Central memory CD8-positive, alpha-beta T cell (primary cell): ENCODE data around the gene PTPN2.
A peak's percentile ranks its signal among the peaks of the same experiment; 100 is the strongest.

Experiments used
- ATAC-seq: fragments of 150-1000 bp; cut with Tn5 transposase; replicated peaks from 2 replicates; pipeline ENCODE4 v1.10.0; 2022; ENCODE audit warnings: mild to moderate bottlenecking, moderate FRiP score, moderate number of reproducible peaks; ENCODE audit not compliant: poor library complexity, severe bottlenecking; ENCODE audit errors: extremely low read depth
- DNase-seq, 2 donors: peaks; one replicate each; pipeline ENCODE4 v3.0.0; 2021; ENCODE audit warnings: low spot score in 2 of 2
- H3K27ac Mint-ChIP-seq: one replicate; pipeline ENCODE4 v1.8.0; 2022; ENCODE audit warnings: low read depth, mild to moderate bottlenecking, moderate library complexity, mixed read lengths
- H3K27me3 Mint-ChIP-seq: one replicate; pipeline ENCODE4 v1.8.0; 2022; ENCODE audit warnings: mixed read lengths
- H3K36me3 Mint-ChIP-seq: one replicate; pipeline ENCODE4 v1.8.0; 2022; ENCODE audit warnings: mild to moderate bottlenecking, moderate library complexity, mixed read lengths; ENCODE audit not compliant: insufficient read depth
- H3K4me1 Mint-ChIP-seq: one replicate; pipeline ENCODE4 v1.8.0; 2022; ENCODE audit warnings: mixed read lengths
- H3K4me3 Mint-ChIP-seq: one replicate; pipeline ENCODE4 v1.8.0; 2022; ENCODE audit warnings: mild to moderate bottlenecking, moderate library complexity, mixed read lengths
- H3K9me3 Mint-ChIP-seq: one replicate; pipeline ENCODE4 v1.8.0; 2022; ENCODE audit warnings: mixed read lengths

The PTPN2 gene

DNA sequence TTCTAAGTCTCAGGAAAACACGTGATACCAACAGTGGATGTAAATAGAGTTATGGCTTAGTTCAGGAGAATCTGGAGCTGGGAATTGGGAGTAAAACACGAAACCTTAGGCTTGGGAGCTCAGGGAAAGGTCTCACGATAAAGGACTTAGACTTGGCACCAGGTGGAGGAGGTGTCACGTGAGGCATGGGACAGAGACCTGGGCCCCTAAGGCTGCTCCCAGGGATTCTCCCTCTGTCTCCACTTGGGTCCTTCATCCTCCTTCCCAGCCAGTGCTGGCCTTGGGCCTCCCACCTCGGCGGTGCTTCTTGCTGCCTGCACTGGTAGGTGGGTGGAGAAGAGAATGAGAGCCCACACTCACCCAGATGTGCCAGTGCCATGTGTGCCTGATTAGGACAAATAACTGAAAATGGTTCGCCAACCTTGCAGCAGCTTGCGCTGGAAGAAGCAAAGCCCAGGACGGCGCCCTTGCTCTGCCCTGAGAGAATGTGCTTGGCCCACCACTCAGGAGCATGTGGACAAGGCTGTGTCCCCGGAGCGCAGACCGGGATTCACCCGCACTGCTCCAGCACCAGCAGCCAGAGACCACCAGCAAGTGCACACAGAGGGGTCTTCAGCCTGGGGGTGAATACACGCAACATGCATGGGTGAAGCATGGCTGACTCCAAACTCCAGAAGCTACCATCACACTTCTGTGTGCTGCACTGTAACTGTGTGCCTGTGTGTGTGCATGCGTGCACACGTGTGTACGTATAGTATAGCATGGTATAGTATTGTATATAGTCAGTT is 133.1 kb downstream of the PTPN2 start:
- DNase-seq (no peak), ATAC-seq (no peak)
- H3K9me3 Mint-ChIP-seq = no peaks in the 10 kb centered on the region
- no peak overlapping the region for H3K27ac Mint-ChIP-seq
- no peaks in the 10 kb centered on the region for H3K27me3 Mint-ChIP-seq
- H3K4me1 Mint-ChIP-seq = peaks cover 18% of the 10 kb centered on the region
- no peaks in the 10 kb centered on the region for H3K36me3 Mint-ChIP-seq
- H3K4me3 Mint-ChIP-seq = no peak overlapping the region

DNA sequence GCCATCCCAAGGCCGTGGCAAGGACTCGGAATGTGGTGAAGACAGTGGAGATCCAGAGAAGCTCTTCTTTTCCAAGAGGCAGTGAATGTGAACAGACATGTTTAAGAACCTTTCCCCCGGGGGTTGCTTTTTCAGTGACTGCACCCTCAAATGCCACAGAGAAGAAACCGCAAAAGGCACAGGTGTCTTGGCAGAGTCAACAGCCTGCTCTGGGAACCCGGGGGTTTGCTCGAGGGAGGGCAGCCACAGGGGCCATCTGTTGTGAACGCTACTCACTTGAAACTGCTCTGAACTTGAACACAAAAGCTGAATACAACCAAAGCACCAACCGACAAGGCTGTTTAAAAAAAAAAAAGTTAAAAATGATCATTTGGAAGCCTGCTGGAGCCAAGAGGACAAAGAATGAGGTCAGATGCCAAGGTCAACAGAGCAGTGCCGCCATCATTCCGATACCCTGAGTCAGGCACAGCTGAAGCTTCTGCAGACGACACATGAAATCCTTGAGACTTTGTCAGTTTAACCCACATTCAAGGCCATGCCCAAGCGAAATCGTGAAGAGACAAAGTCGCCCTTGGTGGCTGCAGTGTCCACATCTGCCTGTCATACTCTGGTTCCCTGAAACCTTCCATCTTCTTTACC is 133.8 kb downstream of the PTPN2 start:
- peaks cover 18% of the 10 kb centered on the region for H3K4me1 Mint-ChIP-seq
- ATAC-seq (no peak), DNase-seq (no peak)
- no peak overlapping the region for H3K4me3 Mint-ChIP-seq
- no peaks in the 10 kb centered on the region for H3K27me3 Mint-ChIP-seq
- H3K36me3 Mint-ChIP-seq = no peaks in the 10 kb centered on the region
- no peaks in the 10 kb centered on the region for H3K9me3 Mint-ChIP-seq
- H3K27ac Mint-ChIP-seq = peak overlapping the region; percentile 25

DNA sequence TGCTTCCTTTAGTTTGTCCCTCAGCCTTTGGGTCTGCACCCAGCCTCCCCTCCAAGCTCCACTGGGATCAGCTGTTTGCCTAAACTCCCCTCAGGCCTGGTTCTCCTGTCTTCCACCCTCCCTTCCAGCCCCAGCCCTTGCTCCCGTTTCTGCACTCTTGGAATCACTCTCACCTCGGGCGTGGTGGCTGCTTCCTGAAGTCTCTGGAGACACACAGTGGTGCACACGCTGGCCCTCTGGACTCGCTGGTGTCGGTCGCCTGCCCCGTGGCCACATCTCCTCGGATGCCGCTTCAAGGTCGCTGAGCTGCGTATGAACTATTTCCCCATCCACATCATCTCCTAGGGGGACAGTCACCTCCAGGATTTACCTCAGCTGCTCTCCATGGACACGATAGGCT is 134.9 kb downstream of the PTPN2 start:
- ATAC-seq (no peak), DNase-seq (no peak)
- Mint-ChIP-seq H3K27me3 (no peaks in the 10 kb centered on the region), H3K4me3 (no peak overlapping the region), H3K27ac (no peak overlapping the region), H3K36me3 (no peaks in the 10 kb centered on the region), H3K9me3 (no peaks in the 10 kb centered on the region), H3K4me1 (peaks cover 18% of the 10 kb centered on the region)

DNA sequence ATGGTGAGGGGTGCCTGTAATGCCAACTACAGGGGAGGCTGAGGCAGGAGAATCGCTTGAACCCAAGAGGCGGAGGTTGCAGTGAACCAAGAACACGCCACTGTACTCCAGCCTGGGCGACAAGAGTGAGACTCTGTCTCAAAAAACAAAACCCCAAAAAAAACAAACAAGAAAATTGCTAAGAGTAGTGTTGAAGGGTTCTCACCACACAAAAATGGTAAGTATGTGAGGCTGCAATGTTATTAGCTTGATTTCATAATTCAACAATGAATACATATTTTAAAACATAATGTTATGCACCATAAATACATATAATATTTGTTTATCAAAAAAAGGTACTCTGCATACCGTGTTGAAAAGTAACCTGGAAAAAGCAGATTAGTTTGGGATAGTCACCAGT is 135.4 kb downstream of the PTPN2 start:
- Mint-ChIP-seq H3K4me3 (no peak overlapping the region), H3K36me3 (no peaks in the 10 kb centered on the region), H3K27ac (no peak overlapping the region), H3K4me1 (peaks cover 18% of the 10 kb centered on the region), H3K27me3 (no peaks in the 10 kb centered on the region), H3K9me3 (no peaks in the 10 kb centered on the region)
- DNase-seq = no peak
- no peak for ATAC-seq

DNA sequence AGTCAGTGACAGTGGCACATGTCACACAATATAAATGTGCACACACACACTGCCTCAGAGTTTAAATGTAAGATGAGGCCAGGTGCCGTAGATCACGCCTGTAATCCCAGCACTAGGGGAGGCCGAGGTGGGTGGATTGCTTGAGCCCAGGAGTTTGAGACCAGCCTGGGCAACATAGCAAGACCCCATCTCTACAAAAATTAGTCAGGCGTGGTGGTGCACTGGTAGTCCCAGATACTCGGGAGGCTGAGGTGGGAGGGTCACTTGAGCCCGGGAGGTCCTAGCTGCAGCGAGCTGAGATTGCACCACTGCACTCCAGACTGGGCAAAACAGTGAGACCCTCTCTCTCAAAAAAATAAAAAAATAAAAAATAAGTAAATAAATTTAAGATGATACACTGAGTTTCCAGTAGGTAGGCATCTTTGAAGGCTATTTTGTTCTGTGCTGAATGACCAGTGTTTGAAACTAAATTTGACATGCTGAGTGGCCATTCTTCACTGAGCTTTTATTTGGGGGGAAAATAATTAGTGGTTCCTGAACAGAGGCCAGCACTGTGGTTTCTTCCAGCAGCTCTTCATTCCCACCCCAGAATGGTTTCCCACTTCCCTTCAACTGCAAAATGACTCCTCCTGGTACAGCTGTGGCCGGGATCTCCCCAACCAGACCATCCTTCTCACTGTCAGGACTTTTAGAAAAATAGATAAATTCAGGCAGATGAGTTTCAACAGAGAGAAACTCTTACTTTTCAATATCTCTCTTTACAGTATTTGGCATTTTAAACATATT is 136.3 kb downstream of the PTPN2 start:
- Mint-ChIP-seq H3K9me3 (no peaks in the 10 kb centered on the region), H3K4me3 (no peak overlapping the region), H3K36me3 (no peaks in the 10 kb centered on the region), H3K27me3 (no peaks in the 10 kb centered on the region), H3K4me1 (peaks cover 18% of the 10 kb centered on the region), H3K27ac (no peak overlapping the region)
- no peak for DNase-seq
- ATAC-seq = no peak

DNA sequence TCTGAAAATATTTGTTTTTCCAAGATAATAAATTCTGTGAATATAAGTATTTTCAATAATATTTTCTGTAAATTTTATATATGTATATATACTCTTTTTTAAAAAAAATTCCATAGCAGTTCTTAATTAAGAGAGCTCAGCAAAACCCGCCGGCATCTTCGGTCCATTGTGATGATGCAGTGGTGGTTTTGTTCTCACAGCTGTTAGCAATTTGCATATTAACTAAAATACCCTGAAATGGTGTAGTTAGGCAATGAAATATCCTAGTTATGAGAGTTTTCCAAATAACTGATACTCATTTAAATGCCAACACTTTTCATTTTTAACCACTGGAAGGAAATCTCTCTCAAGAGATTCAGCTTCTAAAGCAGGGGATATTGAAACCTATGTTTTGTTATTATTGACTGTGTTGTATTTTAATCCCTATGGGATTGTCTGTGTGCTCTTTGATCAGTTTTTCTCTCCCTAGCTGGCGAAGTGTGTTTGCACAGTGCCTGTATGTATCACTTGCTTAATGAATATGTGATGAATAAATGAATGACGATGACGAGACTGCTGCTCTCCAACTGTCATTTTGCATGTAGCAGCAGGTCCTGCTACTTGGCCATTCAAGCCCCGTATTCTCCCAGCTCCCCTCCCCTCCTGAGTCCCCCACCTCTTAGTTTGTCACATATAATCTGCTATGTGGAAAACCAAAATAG is 138.8 kb downstream of the PTPN2 start:
- H3K4me1 Mint-ChIP-seq = peaks cover 12% of the 10 kb centered on the region
- DNase-seq (no peak), ATAC-seq (no peak)
- H3K36me3 Mint-ChIP-seq = no peaks in the 10 kb centered on the region
- no peak overlapping the region for H3K27ac Mint-ChIP-seq
- no peak overlapping the region for H3K4me3 Mint-ChIP-seq
- H3K27me3 Mint-ChIP-seq = no peaks in the 10 kb centered on the region
- no peaks in the 10 kb centered on the region for H3K9me3 Mint-ChIP-seq

DNA sequence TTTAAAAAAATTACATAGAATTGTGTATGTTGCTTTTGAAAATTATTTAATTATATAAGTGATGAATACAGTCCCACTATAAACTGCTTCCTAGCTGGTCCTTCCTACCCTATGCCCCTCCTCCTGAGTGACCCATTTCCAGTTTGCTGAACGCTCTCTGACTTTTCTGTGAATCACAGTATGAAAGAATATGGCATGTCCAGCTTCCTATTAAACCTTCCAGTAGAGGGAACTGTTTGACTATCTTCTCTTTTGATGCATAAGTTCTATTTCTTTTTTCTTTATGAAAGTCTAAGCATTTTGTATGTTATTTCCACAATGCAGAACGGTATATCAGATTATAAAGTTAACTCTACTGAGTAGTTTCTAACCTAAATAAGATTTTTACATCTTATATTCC is 139.9 kb downstream of the PTPN2 start:
- no peak for ATAC-seq
- H3K4me3 Mint-ChIP-seq = no peak overlapping the region
- no peaks in the 10 kb centered on the region for H3K9me3 Mint-ChIP-seq
- H3K36me3 Mint-ChIP-seq = no peaks in the 10 kb centered on the region
- H3K4me1 Mint-ChIP-seq = peaks cover under 1% of the 10 kb centered on the region
- no peaks in the 10 kb centered on the region for H3K27me3 Mint-ChIP-seq
- no peak for DNase-seq
- H3K27ac Mint-ChIP-seq = no peak overlapping the region

DNA sequence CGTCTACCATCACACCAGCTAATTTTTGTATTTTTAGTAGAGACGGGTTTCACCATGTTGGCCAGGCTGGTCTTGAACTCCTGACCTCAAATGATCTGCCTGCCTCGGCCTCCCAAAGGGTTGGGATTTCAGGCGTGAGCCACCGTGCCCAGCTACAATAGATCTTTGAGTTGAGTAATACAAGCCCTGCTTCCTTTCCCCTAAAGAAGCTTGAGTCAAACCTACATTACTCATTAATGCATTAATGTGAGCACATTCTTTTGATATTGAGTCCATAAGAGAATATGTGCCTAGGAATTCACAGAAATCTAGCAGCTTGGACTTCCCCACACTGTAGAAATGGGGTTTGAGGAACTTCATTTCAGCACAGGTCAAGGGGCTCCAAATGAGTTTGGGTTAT is 141.6 kb downstream of the PTPN2 start:
- Mint-ChIP-seq H3K4me3 (no peak overlapping the region), H3K9me3 (no peaks in the 10 kb centered on the region), H3K27ac (no peak overlapping the region), H3K36me3 (no peaks in the 10 kb centered on the region), H3K27me3 (no peaks in the 10 kb centered on the region), H3K4me1 (no peaks in the 10 kb centered on the region)
- DNase-seq (no peak), ATAC-seq (no peak)
